Neutrophil (primary cell): Measurements from ENCODE around the gene TSC22D4.

Source experiments
- H3K27ac ChIP-seq: fragments of 200-600 bp; sonication (generic); 2 replicates; pipeline ENCODE4 v1.5.1; 2016; ENCODE audit warnings: mild to moderate bottlenecking, moderate library complexity
- H3K27me3 ChIP-seq: fragments of 200-600 bp; sonication (generic); 2 replicates; pipeline ENCODE4 v1.6.0; 2016; ENCODE audit warnings: mild to moderate bottlenecking
- H3K36me3 ChIP-seq: fragments of 200-600 bp; sonication (generic); 2 replicates; pipeline ENCODE4 v1.5.1; 2017
- H3K4me1 ChIP-seq, 2 experiments: fragments of 200-600 bp in 1 of 2; sonication (generic) in 1 of 2; 1 replicate in 1 of 2; 2 replicates in 1 of 2; pipeline versions ENCODE4 v1.5.1 to v1.6.1; 2013 to 2016; ENCODE audit warnings: low read depth in 1 of 2, low read length in 1 of 2, mild to moderate bottlenecking in 1 of 2, moderate library complexity in 1 of 2; ENCODE audit not compliant: control insufficient read depth in 1 of 2, insufficient read depth in 1 of 2
- H3K4me3 ChIP-seq, 2 experiments: fragments of 200-600 bp in 1 of 2; sonication (generic) in 1 of 2; 1 replicate in 1 of 2; 2 replicates in 1 of 2; pipeline ENCODE4 v1.5.1; 2013 to 2016; ENCODE audit warnings: low read depth in 1 of 2, low read length in 1 of 2, mild to moderate bottlenecking in 1 of 2, moderate library complexity in 1 of 2
- H3K9me3 ChIP-seq: fragments of 200-600 bp; sonication (generic); 2 replicates; pipeline ENCODE4 v1.5.1; 2016
- TF ChIP-seq, protein P1 (sequence below): fragments of 200-600 bp; sonication (generic); IDR thresholded peaks from 2 replicates; pipeline ENCODE4 v1.5.1; 2016; ENCODE audit warnings: antibody characterized with exemption

The TSC22D4 gene

DNA sequence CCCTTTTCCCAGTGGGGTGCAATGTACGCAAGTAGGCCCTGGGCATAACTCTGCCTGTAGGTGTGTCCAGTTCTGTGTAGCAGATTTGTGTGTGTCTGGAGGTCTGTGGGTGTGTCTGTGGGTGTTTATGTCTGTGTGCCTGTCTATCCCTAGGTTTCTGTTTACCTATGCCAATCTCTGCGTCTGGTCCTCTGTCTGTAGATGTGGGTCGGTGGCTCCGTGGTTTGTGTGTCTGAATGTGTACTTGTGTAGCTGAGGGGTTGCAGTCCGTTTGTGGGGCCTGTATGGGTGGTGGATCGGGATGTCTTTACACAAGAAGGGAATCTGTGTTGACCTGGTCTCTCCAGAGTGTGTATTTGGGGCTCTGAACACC, 5.6 kb upstream of the TSC22D4 start:
- H3K4me3 ChIP-seq: no peak overlapping the region
- TF ChIP-seq, protein P1, sequence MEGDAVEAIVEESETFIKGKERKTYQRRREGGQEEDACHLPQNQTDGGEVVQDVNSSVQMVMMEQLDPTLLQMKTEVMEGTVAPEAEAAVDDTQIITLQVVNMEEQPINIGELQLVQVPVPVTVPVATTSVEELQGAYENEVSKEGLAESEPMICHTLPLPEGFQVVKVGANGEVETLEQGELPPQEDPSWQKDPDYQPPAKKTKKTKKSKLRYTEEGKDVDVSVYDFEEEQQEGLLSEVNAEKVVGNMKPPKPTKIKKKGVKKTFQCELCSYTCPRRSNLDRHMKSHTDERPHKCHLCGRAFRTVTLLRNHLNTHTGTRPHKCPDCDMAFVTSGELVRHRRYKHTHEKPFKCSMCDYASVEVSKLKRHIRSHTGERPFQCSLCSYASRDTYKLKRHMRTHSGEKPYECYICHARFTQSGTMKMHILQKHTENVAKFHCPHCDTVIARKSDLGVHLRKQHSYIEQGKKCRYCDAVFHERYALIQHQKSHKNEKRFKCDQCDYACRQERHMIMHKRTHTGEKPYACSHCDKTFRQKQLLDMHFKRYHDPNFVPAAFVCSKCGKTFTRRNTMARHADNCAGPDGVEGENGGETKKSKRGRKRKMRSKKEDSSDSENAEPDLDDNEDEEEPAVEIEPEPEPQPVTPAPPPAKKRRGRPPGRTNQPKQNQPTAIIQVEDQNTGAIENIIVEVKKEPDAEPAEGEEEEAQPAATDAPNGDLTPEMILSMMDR: no peak
- no peaks in the 10 kb centered on the region for H3K36me3 ChIP-seq

DNA sequence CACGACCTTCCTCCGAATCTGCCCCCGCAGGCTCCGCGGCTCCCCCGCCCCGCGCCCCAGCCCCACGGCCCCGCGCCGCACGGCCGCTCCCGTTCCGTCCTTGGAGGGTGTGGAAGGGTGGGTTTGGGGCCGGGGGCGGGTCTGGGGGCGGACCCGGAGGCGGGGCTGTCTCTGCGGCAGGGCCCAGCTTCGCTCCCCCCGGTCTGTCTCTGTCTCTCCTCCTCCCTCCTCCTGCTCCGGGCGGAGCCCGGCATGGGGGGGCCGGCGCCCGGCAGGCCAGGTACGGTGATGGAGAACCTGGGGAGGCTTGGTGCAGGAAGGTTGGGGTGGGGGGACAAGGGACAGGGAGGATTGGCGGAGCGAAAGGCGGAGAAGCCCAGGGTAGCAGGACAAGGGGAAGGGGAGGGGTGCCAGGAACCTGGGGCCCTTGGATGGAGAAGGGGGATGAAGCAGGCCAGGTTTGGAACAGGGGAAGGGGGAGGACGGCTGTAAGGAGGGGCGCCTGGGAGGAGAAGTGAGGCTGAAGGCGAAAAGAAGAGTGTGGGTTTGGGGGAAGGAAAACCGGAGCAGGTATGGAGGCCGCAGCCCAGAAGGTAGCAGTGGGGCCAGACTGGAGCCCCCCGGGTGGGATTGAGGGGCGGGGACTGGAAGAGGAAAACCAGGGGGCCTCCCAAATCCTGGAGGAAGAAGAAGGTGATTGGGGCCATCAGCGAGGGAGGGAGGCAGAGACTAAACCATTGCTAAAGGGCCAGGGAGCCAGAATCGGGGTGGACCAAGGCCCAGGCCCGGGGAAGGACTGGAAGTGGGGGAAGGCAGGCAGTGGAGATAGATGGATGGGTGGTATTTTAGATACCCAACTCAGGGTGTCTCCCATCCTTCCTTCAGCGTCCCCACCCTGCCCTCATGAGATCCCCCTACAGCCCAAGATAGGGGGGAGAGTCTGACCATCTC, 5.0 kb upstream of the TSC22D4 start, which contains the start of gene NYAP1:
Gene NYAP1 (plus strand): TSS at position 206 of the 951 bp plus-strand sequence. CDS start 1,385 bp downstream, outside the sequence.
- no peaks in the 10 kb centered on the region for H3K9me3 ChIP-seq
- peak within 1 kb of the TSS; percentile 35 for H3K27ac ChIP-seq
- peaks cover 13 to 22% of the 10 kb centered on the region in 2 experiments for H3K4me1 ChIP-seq
- TF ChIP-seq, protein P1: no peak
- peak within 1 kb of the TSS; percentile 59 to 70 for H3K4me3 ChIP-seq
- no peaks in the 10 kb centered on the region for H3K36me3 ChIP-seq
- peaks cover 45% of the 10 kb centered on the region for H3K27me3 ChIP-seq

More for the DNA sequence above, 5.6 kb upstream of the TSC22D4 start:
- peaks cover 9 to 15% of the 10 kb centered on the region in 2 experiments for H3K4me1 ChIP-seq
- H3K27me3 ChIP-seq: peaks cover 45% of the 10 kb centered on the region
- H3K27ac ChIP-seq: no peak overlapping the region
- no peaks in the 10 kb centered on the region for H3K9me3 ChIP-seq

DNA sequence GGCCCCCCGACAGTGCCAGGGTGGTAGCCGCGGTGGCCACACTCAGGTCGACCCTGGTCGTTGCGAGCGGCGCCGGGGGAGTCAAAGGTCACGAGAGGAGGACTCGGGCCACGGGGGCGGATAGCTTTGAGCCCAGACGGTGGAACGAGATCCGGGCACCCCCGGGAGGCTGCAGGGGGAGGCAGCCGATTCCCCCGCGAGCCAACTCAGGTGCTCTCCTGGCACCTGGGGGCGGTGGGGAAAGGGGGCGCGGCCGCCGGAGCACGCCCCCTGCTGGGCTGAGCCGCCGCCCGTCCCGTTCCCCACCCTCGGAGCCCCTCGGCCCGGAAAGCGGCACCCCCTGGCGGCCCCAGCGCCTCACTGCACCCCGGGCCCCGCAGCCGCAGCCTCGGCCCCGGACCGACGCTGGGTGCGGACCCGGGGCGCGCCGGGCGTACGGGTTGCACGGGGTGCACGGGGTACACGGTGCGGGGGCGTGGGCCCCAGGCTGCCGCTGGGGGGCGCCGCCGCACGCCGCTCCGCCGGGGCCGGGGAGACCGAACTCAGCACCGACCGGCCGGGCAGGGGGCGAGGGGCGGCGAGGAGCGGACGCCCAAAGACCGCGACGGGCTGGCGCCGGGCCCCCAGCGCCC, 4.2 kb upstream of the TSC22D4 start:
- H3K9me3 ChIP-seq: no peaks in the 10 kb centered on the region
- peak overlapping the region; percentile 35 for H3K27ac ChIP-seq
- H3K4me1 ChIP-seq: peaks cover 13 to 22% of the 10 kb centered on the region in 2 experiments
- no peaks in the 10 kb centered on the region for H3K36me3 ChIP-seq
- H3K27me3 ChIP-seq: peaks cover 45% of the 10 kb centered on the region
- peak overlapping the region; percentile 59 to 70 for H3K4me3 ChIP-seq
- TF ChIP-seq, protein P1: peak; percentile 98

DNA sequence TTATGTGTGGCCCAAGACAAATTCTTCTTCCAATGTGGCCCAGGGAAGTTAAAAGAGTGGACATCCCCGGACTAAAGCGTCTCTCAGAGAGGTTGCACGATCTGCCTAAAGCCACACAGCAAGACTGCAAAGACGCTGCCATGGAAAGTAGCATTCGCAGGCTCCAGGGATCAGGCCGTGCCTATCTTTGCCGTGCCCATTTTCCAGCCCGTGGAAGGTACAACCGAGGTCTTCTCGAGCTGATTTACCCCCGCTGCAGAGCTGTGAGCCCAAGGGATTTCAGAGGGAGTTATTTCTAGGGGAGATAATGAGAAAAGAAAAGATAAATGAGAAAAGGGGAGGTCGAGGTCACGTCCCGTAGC, 3.7 kb upstream of the TSC22D4 start:
- no peak overlapping the region for H3K27ac ChIP-seq
- peak overlapping the region; percentile 59 to 70 for H3K4me3 ChIP-seq
- TF ChIP-seq, protein P1: no peak
- peaks cover 45% of the 10 kb centered on the region for H3K27me3 ChIP-seq
- H3K36me3 ChIP-seq: peaks cover under 1% of the 10 kb centered on the region
- H3K4me1 ChIP-seq: peaks cover 13 to 22% of the 10 kb centered on the region in 2 experiments
- H3K9me3 ChIP-seq: no peaks in the 10 kb centered on the region

DNA sequence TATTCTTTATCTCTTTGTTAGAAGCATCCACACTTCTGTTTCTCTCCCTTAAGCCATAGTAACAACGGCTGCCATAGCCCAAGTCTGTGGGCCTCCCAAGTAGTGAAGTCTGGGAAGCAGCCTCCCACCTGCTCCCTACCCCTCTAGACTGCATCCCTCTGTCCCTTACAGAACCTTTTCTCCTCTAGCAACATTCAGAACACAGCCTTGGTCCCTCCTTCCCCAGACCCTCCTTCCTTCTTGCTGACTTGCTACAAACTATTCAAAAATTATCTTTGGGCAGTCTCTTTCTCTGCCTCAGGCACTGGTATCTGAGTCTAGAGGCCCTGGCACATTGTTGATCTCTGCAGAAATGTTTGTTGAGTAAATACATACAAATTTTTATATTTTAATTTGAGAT, 2.5 kb upstream of the TSC22D4 start:
- H3K4me1 ChIP-seq: peaks cover 23 to 26% of the 10 kb centered on the region in 2 experiments
- TF ChIP-seq, protein P1: no peak

More for the DNA sequence above, 2.5 kb upstream of the TSC22D4 start:
- H3K4me3 ChIP-seq: no peak overlapping the region
- H3K27ac ChIP-seq: no peak overlapping the region
- peaks cover 41% of the 10 kb centered on the region for H3K27me3 ChIP-seq
- peaks cover 13% of the 10 kb centered on the region for H3K36me3 ChIP-seq
- no peaks in the 10 kb centered on the region for H3K9me3 ChIP-seq
